H1 (cell line): Measurements from ENCODE around the gene TSKS. TPM values are rescaled to one million over a fixed set of nuclear protein-coding genes. Genes with fewer than 3 reads are reported as not detected.

Experiments
- ASH2L ChIP-seq: fragments of 200-600, 300-600 bp; sonication (generic); IDR thresholded peaks from one replicate; pipeline ENCODE4 v1.7.1; 2017; ENCODE audit warnings: low read length
- E2F6 ChIP-seq: IDR thresholded peaks from 2 replicates; pipeline ENCODE4 v1.6.1; 2012; ENCODE audit warnings: inconsistent platforms
- polyA plus RNA-seq, 7 experiments: library from polyadenylated mRNA; depleted of rRNA in 3 of 7; stranded (reverse) in 5 of 7; unstranded in 2 of 7; fragments of >200 nt in 5 of 7; fragments of 200-250 nt in 2 of 7; gene quantifications; 1 replicate in 5 of 7; 2 replicates in 1 of 7; 4 replicates in 1 of 7; pipeline versions ENCODE4 v1.2.1 to v1.2.3, GENCODE V29; 2011 to 2013; ENCODE audit warnings: missing spikeins in 2 of 7, mixed read lengths in 2 of 7
- total RNA-seq: library from RNA; stranded (reverse); fragmentation: NEBNext Ultra II Directional; extraction: Animal tissue kit (Norgen Biotek cat#: 25700); gene quantifications from 2 replicates; pipeline ENCODE4 v1.2.1, GENCODE V29; 2021

TSKS gene
- total and polyA plus RNA-seq, 2 of the 8 experiments (the other 6 are each of a cell fraction or from before 2014, with no cell fraction given) = 0.21 TPM; not detected in 1

- TF ChIP-seq E2F6 = no peak
- TF ChIP-seq ASH2L = no peak
Observed at GRCh38 chr19:49795615-49796014, 32.5 kb upstream of the TSKS start (continued).
